SK-N-MC (cell line): ENCODE results near the gene ANKS3.

ENCODE experiments used
- EZH2 ChIP-seq: fragments of 200-600 bp; sonication (generic); IDR thresholded peaks from one replicate; pipeline ENCODE4 v1.6.1; 2017; ENCODE audit warnings: antibody characterized with exemption
- FOXP2 ChIP-seq: optimal IDR thresholded peaks from 2 replicates; pipeline ENCODE3; 2011; ENCODE audit warnings: mild to moderate bottlenecking, moderate library complexity; ENCODE audit not compliant: insufficient read depth; ENCODE audit errors: extremely low read length, control extremely low read depth
- POLR2AphosphoS5 ChIP-seq: IDR thresholded peaks from 2 replicates; pipeline ENCODE4 v1.6.1; 2012; ENCODE audit warnings: mild to moderate bottlenecking, low read depth, low read length, borderline replicate concordance

GRCh38 chr16:4693296-4693955 is 40.6 kb downstream of the ANKS3 start, which contains the start of gene NUDT16L1:
- no peak for TF ChIP-seq EZH2
- TF ChIP-seq POLR2AphosphoS5: peak; percentile 83
- TF ChIP-seq FOXP2: peak; percentile 20
